IPS-18a (cell line): Measurements from ENCODE around the gene NR2C2.
"Not testable (repeated sequence)": the region's sequence is repeated elsewhere in the genome, so short reads cannot be mapped to it uniquely, and the experiment has no call there.

Experiments
- H3K27ac ChIP-seq: one replicate; pipeline ENCODE4 v1.5.1; 2013; ENCODE audit warnings: low read length
- H3K27me3 ChIP-seq: one replicate; pipeline ENCODE4 v1.6.1; 2013; ENCODE audit warnings: mild to moderate bottlenecking, low read length; ENCODE audit not compliant: control insufficient read depth, insufficient read depth
- H3K36me3 ChIP-seq: one replicate; pipeline ENCODE4 v1.6.1; 2013; ENCODE audit warnings: low read depth, low read length; ENCODE audit not compliant: control insufficient read depth
- H3K4me1 ChIP-seq: one replicate; pipeline ENCODE4 v1.6.1; 2013; ENCODE audit warnings: low read depth, low read length; ENCODE audit not compliant: control insufficient read depth
- H3K4me3 ChIP-seq: one replicate; pipeline ENCODE4 v1.5.1; 2013; ENCODE audit warnings: low read length
- H3K9ac ChIP-seq: one replicate; pipeline ENCODE4 v1.6.1; 2013; ENCODE audit warnings: mild to moderate bottlenecking, low read length, moderate library complexity
- H3K9me3 ChIP-seq: one replicate; pipeline ENCODE4 v1.6.1; 2013; ENCODE audit warnings: low read depth, low read length; ENCODE audit not compliant: control insufficient read depth

The NR2C2 gene

GRCh38 chr3:14980689-14981088, 33.3 kb downstream of the NR2C2 start:
- Histone ChIP-seq H3K9me3 (no peaks in the 10 kb centered on the region), H3K9ac (no peak overlapping the region), H3K27ac (no peak overlapping the region), H3K4me1 (no peaks in the 10 kb centered on the region), H3K4me3 (no peak overlapping the region), H3K27me3 (no peaks in the 10 kb centered on the region), H3K36me3 (peaks cover 4% of the 10 kb centered on the region)

- Histone ChIP-seq H3K4me1 (no peaks in the 10 kb centered on the region), H3K36me3 (no peaks in the 10 kb centered on the region), H3K9ac (no peak overlapping the region), H3K27me3 (no peaks in the 10 kb centered on the region), H3K27ac (no peak overlapping the region), H3K9me3 (no peaks in the 10 kb centered on the region), H3K4me3 (no peak overlapping the region)
Measured at GRCh38 chr3:14984581-14985113, 37.3 kb downstream of the NR2C2 start.

GRCh38 chr3:14988988-14989394, 41.6 kb downstream of the NR2C2 start:
- H3K4me3 ChIP-seq = no peak overlapping the region
- no peak overlapping the region for H3K9ac ChIP-seq

GRCh38 chr3:14989943-14990779, 42.8 kb downstream of the NR2C2 start:
- H3K27me3 ChIP-seq = no peaks in the 10 kb centered on the region
- H3K4me1 ChIP-seq = peaks cover 17% of the 10 kb centered on the region
- no peaks in the 10 kb centered on the region for H3K9me3 ChIP-seq
- H3K4me3 ChIP-seq = peak overlapping the region; percentile 25
- H3K36me3 ChIP-seq = no peaks in the 10 kb centered on the region
- no peak overlapping the region for H3K27ac ChIP-seq
- no peak overlapping the region for H3K9ac ChIP-seq

More at GRCh38 chr3:14988988-14989394, 41.6 kb downstream of the NR2C2 start:
- Histone ChIP-seq H3K9me3 (no peaks in the 10 kb centered on the region), H3K27ac (no peak overlapping the region), H3K27me3 (no peaks in the 10 kb centered on the region), H3K36me3 (no peaks in the 10 kb centered on the region), H3K4me1 (peaks cover 17% of the 10 kb centered on the region)

GRCh38 chr3:14990780-14991148, 43.4 kb downstream of the NR2C2 start:
- Histone ChIP-seq H3K27me3 (no peaks in the 10 kb centered on the region), H3K27ac (no peak overlapping the region), H3K36me3 (no peaks in the 10 kb centered on the region), H3K4me3 (no peak overlapping the region), H3K9ac (no peak overlapping the region), H3K4me1 (peaks cover 17% of the 10 kb centered on the region), H3K9me3 (no peaks in the 10 kb centered on the region)

- Histone ChIP-seq H3K36me3 (no peaks in the 10 kb centered on the region), H3K9me3 (no peaks in the 10 kb centered on the region), H3K4me3 (no peak overlapping the region), H3K27me3 (no peaks in the 10 kb centered on the region), H3K9ac (no peak overlapping the region), H3K27ac (no peak overlapping the region), H3K4me1 (peaks cover 17% of the 10 kb centered on the region)
Measured at GRCh38 chr3:14991151-14991742, 43.9 kb downstream of the NR2C2 start.

- Histone ChIP-seq H3K27ac (no peak overlapping the region), H3K36me3 (no peaks in the 10 kb centered on the region), H3K4me1 (peaks cover 17% of the 10 kb centered on the region), H3K4me3 (no peak overlapping the region), H3K9ac (no peak overlapping the region), H3K27me3 (no peaks in the 10 kb centered on the region), H3K9me3 (no peaks in the 10 kb centered on the region)
Measured at GRCh38 chr3:14991818-14992612, 44.6 kb downstream of the NR2C2 start.

GRCh38 chr3:14997941-14998340, 50.6 kb downstream of the NR2C2 start:
- Histone ChIP-seq H3K4me1 (no peaks in the 10 kb centered on the region), H3K9me3 (no peaks in the 10 kb centered on the region), H3K36me3 (no peaks in the 10 kb centered on the region), H3K9ac (no peak overlapping the region), H3K27me3 (no peaks in the 10 kb centered on the region), H3K27ac (no peak overlapping the region), H3K4me3 (no peak overlapping the region)

- H3K4me3 ChIP-seq, H3K27ac ChIP-seq, H3K9me3 ChIP-seq, H3K36me3 ChIP-seq, H3K4me1 ChIP-seq, H3K9ac ChIP-seq, H3K27me3 ChIP-seq: not testable (repeated sequence)
Measured at GRCh38 chr3:14999182-14999581, 51.8 kb downstream of the NR2C2 start.

GRCh38 chr3:15007681-15008141, 60.3 kb downstream of the NR2C2 start:
- Histone ChIP-seq H3K9me3 (no peaks in the 10 kb centered on the region), H3K9ac (no peak overlapping the region), H3K36me3 (peaks cover 18% of the 10 kb centered on the region), H3K27ac (no peak overlapping the region), H3K4me3 (no peak overlapping the region), H3K27me3 (no peaks in the 10 kb centered on the region), H3K4me1 (no peaks in the 10 kb centered on the region)

GRCh38 chr3:15009167-15009566, 61.8 kb downstream of the NR2C2 start:
- Histone ChIP-seq H3K27me3 (no peaks in the 10 kb centered on the region), H3K9ac (no peak overlapping the region), H3K27ac (no peak overlapping the region), H3K4me3 (no peak overlapping the region), H3K4me1 (no peaks in the 10 kb centered on the region), H3K9me3 (no peaks in the 10 kb centered on the region), H3K36me3 (peaks cover 24% of the 10 kb centered on the region)
